Measurements from ENCODE around the gene OR4C5. TPM values are rescaled to one million over a fixed set of nuclear protein-coding genes. Genes with fewer than 3 reads are reported as not detected.
"Not testable (repeated sequence)": the region's sequence is repeated elsewhere in the genome, so short reads cannot be mapped to it uniquely, and the experiment has no call there.

Gene OR4C5
- total and polyA plus RNA-seq, 10 of the 15 experiments (the other 5 are each of a cell fraction or from before 2014, with no cell fraction given): not detected

- Histone ChIP-seq H3K4me3 (no peak overlapping the region), H3K4me1 (ENCODE audit: control insufficient read depth, insufficient read depth, low read length) (no peaks in the 10 kb centered on the region), H3K27ac (ENCODE audit: control insufficient read depth, insufficient read depth) (no peak overlapping the region), H3K9me3 (replicated peaks; ENCODE audit: control insufficient read depth, insufficient read depth, low read length) (no peaks in the 10 kb centered on the region), H3K36me3 (ENCODE audit: control insufficient read depth in 2 of 2, insufficient read depth in 2 of 2, low read length in 1 of 2) (no peaks in the 10 kb centered on the region), H3K4me2 (ENCODE audit: control insufficient read depth, insufficient read depth) (no peak overlapping the region), H3K79me2 (ENCODE audit: control insufficient read depth, insufficient read depth, low read length) (no peaks in the 10 kb centered on the region), H3K9ac (ENCODE audit: control insufficient read depth, insufficient read depth, low read length) (no peak overlapping the region), H4K20me1 (ENCODE audit: control insufficient read depth, insufficient read depth) (no peaks in the 10 kb centered on the region), H2AFZ (ENCODE audit: control insufficient read depth, low read depth, low read length) (no peak overlapping the region), H3K27me3 (replicated peaks in 1 of 2; ENCODE audit: control insufficient read depth in 2 of 2, insufficient read depth in 2 of 2, low read length in 1 of 2) (no peaks in the 10 kb centered on the region)
- ChIA-PET SMC1A (ENCODE audit: uncharacterized antibody, unreplicated experiment) (no interaction called here), CTCF (no interaction called here), RAD21 (ENCODE audit: unreplicated experiment) (no interaction called here), POLR2A (no interaction called here)
- in situ Hi-C loops (cut with MboI) (no loop called here), intact Hi-C loops (cut with micrococcal nuclease; ENCODE audit: unreplicated experiment) (no loop called here)
- BruUV-seq (replicated peaks): no TSS peak
- DNase-seq (ENCODE audit: low read depth, low spot score) (no peak), ATAC-seq (no peak), FAIRE-seq (no peak)
- TF ChIP-seq CHD1 (IDR thresholded peaks at IDR 0.05; ENCODE audit: low read depth, low read length) (no peak), JUND (IDR thresholded peaks at IDR 0.05; ENCODE audit: low read depth, low read length) (no peak)
- WGBS (ENCODE audit: insufficient coverage, insufficient replicate concordance, low lambda C conversion rate, missing lambda C conversion rate): 42% methylated on average over 1 of the region's 1 CpG
These were observed 11.6 kb downstream of the OR4C5 start for GRCh38 chr11:48354677-48355076.

- no peak for ATAC-seq
- POLR2A ChIA-PET: no interaction called here
- in situ Hi-C loops (cut with MboI): no loop called here
- Histone ChIP-seq H3K9me3 (replicated peaks; ENCODE audit: control insufficient read depth, insufficient read depth, low read length) (no peaks in the 10 kb centered on the region), H3K4me2 (ENCODE audit: control insufficient read depth, insufficient read depth) (no peak overlapping the region), H2AFZ (ENCODE audit: control insufficient read depth, low read depth, low read length) (no peak overlapping the region), H4K20me1 (ENCODE audit: control insufficient read depth, insufficient read depth) (no peaks in the 10 kb centered on the region), H3K79me2 (ENCODE audit: control insufficient read depth, insufficient read depth, low read length) (no peaks in the 10 kb centered on the region), H3K36me3 (ENCODE audit: control insufficient read depth in 2 of 2, insufficient read depth in 2 of 2, low read length in 1 of 2) (no peaks in the 10 kb centered on the region), H3K4me1 (ENCODE audit: control insufficient read depth, insufficient read depth, low read length) (no peaks in the 10 kb centered on the region), H3K27ac (ENCODE audit: control insufficient read depth, insufficient read depth) (no peak overlapping the region), H3K27me3 (replicated peaks in 1 of 2; ENCODE audit: control insufficient read depth in 2 of 2, insufficient read depth in 2 of 2, low read length in 1 of 2) (no peaks in the 10 kb centered on the region), H3K4me3 (no peak overlapping the region), H3K9ac (ENCODE audit: control insufficient read depth, insufficient read depth, low read length) (no peak overlapping the region)
- RAD21 ChIA-PET (ENCODE audit: unreplicated experiment): no interaction called here
- intact Hi-C loops (cut with micrococcal nuclease; ENCODE audit: unreplicated experiment): no loop called here
- BruUV-seq (replicated peaks): no TSS peak
- TF ChIP-seq MYC (IDR thresholded peaks at IDR 0.05; ENCODE audit: insufficient read depth, insufficient read length, insufficient replicate concordance, low read length, severe bottlenecking) (no peak), RFX5 (IDR thresholded peaks at IDR 0.05; ENCODE audit: low read depth, low read length) (no peak)
- DNase-seq (ENCODE audit: low read depth, low spot score): no peak
- CTCF ChIA-PET: no interaction called here
- SMC1A ChIA-PET (ENCODE audit: uncharacterized antibody, unreplicated experiment): no interaction called here
- FAIRE-seq: no peak
- 69% methylated on average over 4 of the region's 4 CpGs for WGBS (ENCODE audit: insufficient coverage, insufficient replicate concordance, low lambda C conversion rate, missing lambda C conversion rate)
These were observed 12.3 kb downstream of the OR4C5 start for GRCh38 chr11:48354013-48354412.

- H3K9ac ChIP-seq (ENCODE audit: control insufficient read depth, insufficient read depth, low read length); H2AFZ ChIP-seq (ENCODE audit: control insufficient read depth, low read depth, low read length); BruUV-seq (replicated peaks); DNase-seq (ENCODE audit: low read depth, low spot score); RAD21 ChIA-PET (ENCODE audit: unreplicated experiment); CTCF ChIA-PET; ATAC-seq; H3K9me3 ChIP-seq (replicated peaks; ENCODE audit: control insufficient read depth, insufficient read depth, low read length); SMC1A ChIA-PET (ENCODE audit: uncharacterized antibody, unreplicated experiment); H3K79me2 ChIP-seq (ENCODE audit: control insufficient read depth, insufficient read depth, low read length); H4K20me1 ChIP-seq (ENCODE audit: control insufficient read depth, insufficient read depth); in situ Hi-C loops (cut with MboI); intact Hi-C loops (cut with micrococcal nuclease; ENCODE audit: unreplicated experiment); FAIRE-seq; H3K4me2 ChIP-seq (ENCODE audit: control insufficient read depth, insufficient read depth); H3K36me3 ChIP-seq (ENCODE audit: control insufficient read depth in 2 of 2, insufficient read depth in 2 of 2, low read length in 1 of 2); H3K27me3 ChIP-seq (replicated peaks in 1 of 2; ENCODE audit: control insufficient read depth in 2 of 2, insufficient read depth in 2 of 2, low read length in 1 of 2); H3K4me3 ChIP-seq; H3K27ac ChIP-seq (ENCODE audit: control insufficient read depth, insufficient read depth); POLR2A ChIA-PET; H3K4me1 ChIP-seq (ENCODE audit: control insufficient read depth, insufficient read depth, low read length): not testable (repeated sequence)
- 26% methylated on average over 5 of the region's 5 CpGs for WGBS (ENCODE audit: insufficient coverage, insufficient replicate concordance, low lambda C conversion rate, missing lambda C conversion rate)
These were observed 20.0 kb downstream of the OR4C5 start for GRCh38 chr11:48346286-48346685.

- H3K4me1 ChIP-seq (ENCODE audit: control insufficient read depth, insufficient read depth, low read length); CTCF ChIA-PET; POLR2A ChIA-PET; H3K4me2 ChIP-seq (ENCODE audit: control insufficient read depth, insufficient read depth); H4K20me1 ChIP-seq (ENCODE audit: control insufficient read depth, insufficient read depth); H3K9ac ChIP-seq (ENCODE audit: control insufficient read depth, insufficient read depth, low read length); H3K9me3 ChIP-seq (replicated peaks; ENCODE audit: control insufficient read depth, insufficient read depth, low read length); ATAC-seq; RAD21 ChIA-PET (ENCODE audit: unreplicated experiment); in situ Hi-C loops (cut with MboI); FAIRE-seq; H2AFZ ChIP-seq (ENCODE audit: control insufficient read depth, low read depth, low read length); intact Hi-C loops (cut with micrococcal nuclease; ENCODE audit: unreplicated experiment); H3K4me3 ChIP-seq; H3K27me3 ChIP-seq (replicated peaks in 1 of 2; ENCODE audit: control insufficient read depth in 2 of 2, insufficient read depth in 2 of 2, low read length in 1 of 2); DNase-seq (ENCODE audit: low read depth, low spot score); H3K79me2 ChIP-seq (ENCODE audit: control insufficient read depth, insufficient read depth, low read length); SMC1A ChIA-PET (ENCODE audit: uncharacterized antibody, unreplicated experiment); H3K27ac ChIP-seq (ENCODE audit: control insufficient read depth, insufficient read depth); H3K36me3 ChIP-seq (ENCODE audit: control insufficient read depth in 2 of 2, insufficient read depth in 2 of 2, low read length in 1 of 2); BruUV-seq (replicated peaks): not testable (repeated sequence)
- WGBS (ENCODE audit: insufficient coverage, insufficient replicate concordance, low lambda C conversion rate, missing lambda C conversion rate): 5% methylated on average over 2 of the region's 2 CpGs
These were observed 23.8 kb downstream of the OR4C5 start for GRCh38 chr11:48342505-48342904.
